ENCODE results near the gene HYAL4.

- TF ChIP-seq, protein P1, sequence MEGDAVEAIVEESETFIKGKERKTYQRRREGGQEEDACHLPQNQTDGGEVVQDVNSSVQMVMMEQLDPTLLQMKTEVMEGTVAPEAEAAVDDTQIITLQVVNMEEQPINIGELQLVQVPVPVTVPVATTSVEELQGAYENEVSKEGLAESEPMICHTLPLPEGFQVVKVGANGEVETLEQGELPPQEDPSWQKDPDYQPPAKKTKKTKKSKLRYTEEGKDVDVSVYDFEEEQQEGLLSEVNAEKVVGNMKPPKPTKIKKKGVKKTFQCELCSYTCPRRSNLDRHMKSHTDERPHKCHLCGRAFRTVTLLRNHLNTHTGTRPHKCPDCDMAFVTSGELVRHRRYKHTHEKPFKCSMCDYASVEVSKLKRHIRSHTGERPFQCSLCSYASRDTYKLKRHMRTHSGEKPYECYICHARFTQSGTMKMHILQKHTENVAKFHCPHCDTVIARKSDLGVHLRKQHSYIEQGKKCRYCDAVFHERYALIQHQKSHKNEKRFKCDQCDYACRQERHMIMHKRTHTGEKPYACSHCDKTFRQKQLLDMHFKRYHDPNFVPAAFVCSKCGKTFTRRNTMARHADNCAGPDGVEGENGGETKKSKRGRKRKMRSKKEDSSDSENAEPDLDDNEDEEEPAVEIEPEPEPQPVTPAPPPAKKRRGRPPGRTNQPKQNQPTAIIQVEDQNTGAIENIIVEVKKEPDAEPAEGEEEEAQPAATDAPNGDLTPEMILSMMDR (IDR thresholded peaks at IDR 0.05): no peak
- TF ChIP-seq POLR2A (IDR thresholded peaks at IDR 0.05): no peak
Observed at GRCh38 chr7:123881300-123881699, 36.3 kb downstream of the HYAL4 start.

Measured in lower leg skin (tissue), 3 donors.